Gastroesophageal sphincter (tissue), 4 donors: ENCODE results near the gene MTUS2. TPM values are rescaled to one million over a fixed set of nuclear protein-coding genes. Genes with fewer than 3 reads are reported as not detected.

Source experiments
- ATAC-seq: fragments of 150-250 bp; one replicate; pipeline ENCODE4 v1.9.1; 2016; ENCODE audit warnings: mild to moderate bottlenecking, moderate library complexity
- H3K27ac ChIP-seq, 4 donors: fragments of 200-600 bp; sonication (generic) in 3 of 4; 1 replicate in 3 of 4; 2 replicates in 1 of 4; pipeline ENCODE4 v1.5.1; 2016 to 2019
- H3K27me3 ChIP-seq: fragments of 200-600 bp; sonication (generic); one replicate; pipeline ENCODE4 v1.5.1; 2019
- H3K36me3 ChIP-seq, 2 donors: fragments of 200-600 bp; sonication (generic); one replicate each; pipeline ENCODE4 v1.5.1; 2019; ENCODE audit warnings: control low read depth in 1 of 2
- H3K4me1 ChIP-seq, 3 donors: fragments of 200-600 bp; sonication (generic); 1 replicate in 2 of 3; 2 replicates in 1 of 3; pipeline ENCODE4 v1.5.1; 2016 to 2019; ENCODE audit warnings: control low read depth in 2 of 3
- H3K4me3 ChIP-seq, 2 donors: fragments of 200-600 bp; sonication (generic); one replicate each; pipeline ENCODE4 v1.5.1; 2019; ENCODE audit warnings: mild to moderate bottlenecking in 1 of 2, moderate library complexity in 1 of 2
- H3K9me3 ChIP-seq, 3 donors: fragments of 200-600 bp; sonication (generic); one replicate each; pipeline ENCODE4 v1.5.1; 2017 to 2019; ENCODE audit warnings: control low read depth in 2 of 3
- EP300 ChIP-seq: sonication (generic); formaldehyde crosslinking; IDR thresholded peaks from one replicate; pipeline ENCODE4 v1.6.1; 2017; ENCODE audit warnings: antibody characterized with exemption, mild to moderate bottlenecking
- POLR2A ChIP-seq, 2 donors: fragments of 450-650 bp; IDR thresholded peaks; one replicate each; pipeline ENCODE4 v1.6.1; 2017; ENCODE audit warnings: antibody characterized with exemption in 2 of 2, mild to moderate bottlenecking in 2 of 2, moderate library complexity in 1 of 2
- POLR2AphosphoS5 ChIP-seq: sonication (generic); formaldehyde crosslinking; IDR thresholded peaks from one replicate; pipeline ENCODE4 v1.6.1; 2017; ENCODE audit warnings: antibody characterized with exemption
- WGBS, 2 donors: methylation state at CpG; one replicate each; pipeline ENCODE4 v1.1.5; 2018; ENCODE audit warnings: low coverage in 1 of 2; 5-methylcytosine and 5-hydroxymethylcytosine counted together
- total RNA-seq, 4 donors: library from RNA; depleted of rRNA; stranded (reverse); fragments of >200 nt; gene quantifications; one replicate each; pipeline ENCODE4 v1.1.0, GENCODE V29; 2016
- TF ChIP-seq, protein P1 (sequence below), 4 experiments: fragments of 200-600 bp in 2 of 4; fragments of 450-650 bp in 2 of 4; sonication (generic) in 1 of 4; IDR thresholded peaks; one replicate each; pipeline ENCODE4 v1.5.1; 2017 to 2019; ENCODE audit warnings: antibody characterized with exemption in 4 of 4, mild to moderate bottlenecking in 2 of 4, moderate library complexity in 2 of 4

Gene MTUS2
- total RNA-seq, 4 donors from 2014 or later, result 0.67 to 36.7 (median 18.4) TPM

GRCh38 chr13:29099781-29100406 lies 279.8 kb downstream of the MTUS2 start:
- no peak for ATAC-seq
- WGBS, 2 donors, result 56 to 67% methylated on average over 2 of the region's 2 CpGs
- TF ChIP-seq, protein P1, sequence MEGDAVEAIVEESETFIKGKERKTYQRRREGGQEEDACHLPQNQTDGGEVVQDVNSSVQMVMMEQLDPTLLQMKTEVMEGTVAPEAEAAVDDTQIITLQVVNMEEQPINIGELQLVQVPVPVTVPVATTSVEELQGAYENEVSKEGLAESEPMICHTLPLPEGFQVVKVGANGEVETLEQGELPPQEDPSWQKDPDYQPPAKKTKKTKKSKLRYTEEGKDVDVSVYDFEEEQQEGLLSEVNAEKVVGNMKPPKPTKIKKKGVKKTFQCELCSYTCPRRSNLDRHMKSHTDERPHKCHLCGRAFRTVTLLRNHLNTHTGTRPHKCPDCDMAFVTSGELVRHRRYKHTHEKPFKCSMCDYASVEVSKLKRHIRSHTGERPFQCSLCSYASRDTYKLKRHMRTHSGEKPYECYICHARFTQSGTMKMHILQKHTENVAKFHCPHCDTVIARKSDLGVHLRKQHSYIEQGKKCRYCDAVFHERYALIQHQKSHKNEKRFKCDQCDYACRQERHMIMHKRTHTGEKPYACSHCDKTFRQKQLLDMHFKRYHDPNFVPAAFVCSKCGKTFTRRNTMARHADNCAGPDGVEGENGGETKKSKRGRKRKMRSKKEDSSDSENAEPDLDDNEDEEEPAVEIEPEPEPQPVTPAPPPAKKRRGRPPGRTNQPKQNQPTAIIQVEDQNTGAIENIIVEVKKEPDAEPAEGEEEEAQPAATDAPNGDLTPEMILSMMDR (IDR thresholded peaks at IDR 0.05), result no peak
- no peak for TF ChIP-seq EP300
- no peak for TF ChIP-seq POLR2AphosphoS5
- no peak for TF ChIP-seq POLR2A (IDR thresholded peaks at IDR 0.05)
- Histone ChIP-seq H3K27me3 (no peaks in the 10 kb centered on the region), H3K27ac (no peak overlapping the region), H3K4me1 (no peaks in the 10 kb centered on the region), H3K36me3 (no peaks in the 10 kb centered on the region), H3K4me3 (no peak overlapping the region), H3K9me3 (peaks cover 0 to 6% (median 0%) of the 10 kb centered on the region in 3 donors)

GRCh38 chr13:29100758-29101157 lies 280.6 kb downstream of the MTUS2 start:
- H3K27me3 ChIP-seq, result no peaks in the 10 kb centered on the region
- no peaks in the 10 kb centered on the region for H3K36me3 ChIP-seq
- no peak for ATAC-seq
- H3K27ac ChIP-seq, result no peak overlapping the region
- 86 to 90% methylated on average over 5 to 11 of the region's 15 CpGs for WGBS, 2 donors
- TF ChIP-seq POLR2AphosphoS5 (no peak), EP300 (no peak), POLR2A (IDR thresholded peaks at IDR 0.05) (no peak)
- TF ChIP-seq, protein P1 (IDR thresholded peaks at IDR 0.05), result no peak
- H3K4me3 ChIP-seq, result no peak overlapping the region
- peaks cover 0 to 6% (median 0%) of the 10 kb centered on the region in 3 donors for H3K9me3 ChIP-seq
- H3K4me1 ChIP-seq, result no peaks in the 10 kb centered on the region

DNA sequence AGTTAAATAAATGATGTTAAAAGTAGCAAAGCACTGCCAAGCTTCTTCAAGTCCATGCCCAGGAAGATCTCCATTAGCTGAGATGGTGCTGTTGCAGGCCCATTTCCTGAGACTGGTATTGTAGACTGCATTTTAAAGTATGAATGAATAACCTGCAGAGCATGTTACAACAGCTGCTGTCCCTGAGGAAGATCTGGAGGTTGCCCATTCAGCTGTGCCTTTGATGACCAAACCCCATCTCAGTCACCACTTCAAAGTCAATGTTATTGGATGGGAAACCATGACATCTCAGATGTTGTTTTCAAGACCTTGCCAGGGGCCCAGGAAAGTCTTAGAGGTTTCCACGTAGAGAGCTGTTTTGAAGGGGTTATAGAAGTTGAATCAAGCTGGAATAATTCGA lies 281.3 kb downstream of the MTUS2 start:
- no peaks in the 10 kb centered on the region for H3K4me1 ChIP-seq
- ATAC-seq, result no peak

GRCh38 chr13:29101905-29102304 lies 281.8 kb downstream of the MTUS2 start:
- Histone ChIP-seq H3K9me3 (no peaks in the 10 kb centered on the region), H3K27me3 (no peaks in the 10 kb centered on the region), H3K4me3 (no peak overlapping the region), H3K4me1 (no peaks in the 10 kb centered on the region), H3K36me3 (no peaks in the 10 kb centered on the region), H3K27ac (no peak overlapping the region)
- no peak for ATAC-seq
- 66 to 74% methylated on average over 3 of the region's 3 CpGs for WGBS, 2 donors
- no peak for TF ChIP-seq POLR2AphosphoS5
- no peak for TF ChIP-seq EP300
- no peak for TF ChIP-seq POLR2A (IDR thresholded peaks at IDR 0.05)
- TF ChIP-seq, protein P1 (IDR thresholded peaks at IDR 0.05), result no peak

More for the DNA sequence above, 281.3 kb downstream of the MTUS2 start:
- Histone ChIP-seq H3K27me3 (no peaks in the 10 kb centered on the region), H3K9me3 (peaks cover 0 to under 1% (median 0%) of the 10 kb centered on the region in 3 donors), H3K36me3 (no peaks in the 10 kb centered on the region), H3K27ac (no peak overlapping the region), H3K4me3 (no peak overlapping the region)
- TF ChIP-seq POLR2AphosphoS5 (no peak), EP300 (no peak), POLR2A (IDR thresholded peaks at IDR 0.05) (no peak)
- TF ChIP-seq, protein P1 (IDR thresholded peaks at IDR 0.05), result no peak
- WGBS, 2 donors, result 63 to 76% methylated on average over 2 of the region's 2 CpGs
